SK-N-SH (cell line): Measurements from ENCODE around the gene TSPAN3.

Source experiments
- POLR2AphosphoS5 ChIP-seq: IDR thresholded peaks from 2 replicates; pipeline ENCODE4 v1.6.1; 2012; ENCODE audit warnings: low read depth, low read length
- USF1 ChIP-seq: IDR thresholded peaks from 2 replicates; pipeline ENCODE4 v1.4.0; 2012; ENCODE audit warnings: low read depth, borderline replicate concordance

GRCh38 chr15:77076323-77076915 is 5.5 kb upstream of the TSPAN3 start:
- TF ChIP-seq USF1 (no peak), POLR2AphosphoS5 (no peak)
